Posterior cingulate gyrus (tissue), 11 donors: Measurements from ENCODE around the gene WDR7.

Experiments used
- DNase-seq, 10 donors: peaks; one replicate each; pipeline versions ENCODE4 v3.0.0 to v3.0.0-alpha.2; 2020 to 2021; ENCODE audit warnings: mixed read lengths in 3 of 10
- intact Hi-C: fragments of 100-400 bp; cut with DNase I; formaldehyde crosslinking; loops from one replicate; pipeline ENCODE4 v1.15.1; 2023

Gene WDR7

GRCh38 chr18:56870982-56871381 is 219.8 kb downstream of the WDR7 start:
- intact Hi-C loops, result no loop called here
- no peak for DNase-seq

DNA sequence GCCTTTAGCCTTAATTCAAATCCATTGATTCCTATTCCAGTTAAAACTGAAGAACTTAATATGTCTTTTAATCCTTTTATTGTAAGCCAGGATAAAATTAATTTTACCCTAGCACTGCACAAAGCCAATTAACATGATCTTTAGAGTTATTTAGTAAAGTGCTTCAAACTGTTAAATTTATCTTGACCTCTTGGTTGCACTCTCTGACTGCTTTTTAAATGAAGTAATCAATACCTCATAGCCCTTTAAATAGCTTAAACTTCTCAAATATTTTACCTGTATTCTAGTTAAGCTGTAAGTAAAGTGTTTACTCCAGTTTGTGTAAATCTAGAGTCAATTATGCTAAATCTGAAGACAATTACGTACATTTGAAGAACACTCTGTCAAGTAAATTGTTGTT is 221.0 kb downstream of the WDR7 start:
- DNase-seq, result no peak
- intact Hi-C loops, result no loop called here

- intact Hi-C loops, result no loop called here
- peak in 4 of 10 donors; percentile 38 to 77 (median 52) for DNase-seq
These were observed 222.4 kb downstream of the WDR7 start for GRCh38 chr18:56873441-56874140.

- intact Hi-C loops, result no loop called here
- no peak for DNase-seq
These were observed 227.6 kb downstream of the WDR7 start for GRCh38 chr18:56878711-56879110.

DNA sequence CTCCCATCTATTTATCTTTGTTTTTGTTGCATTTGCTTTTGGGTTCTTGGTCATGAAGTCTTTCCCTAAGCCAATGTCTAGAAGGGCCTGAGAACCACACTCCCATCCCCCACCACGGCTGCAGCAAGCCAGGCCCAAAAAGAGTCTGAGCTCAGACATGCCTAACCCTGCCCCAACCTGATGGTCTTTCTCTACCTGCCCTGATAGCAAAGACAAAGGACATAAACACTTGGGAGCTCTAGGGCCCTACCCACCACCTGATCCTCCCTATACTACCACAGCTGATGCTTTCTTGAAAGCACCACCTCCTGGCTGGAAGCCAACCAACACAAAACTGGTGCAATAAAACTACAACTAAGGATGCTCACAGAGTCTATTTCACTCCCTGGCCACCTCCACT is 233.4 kb downstream of the WDR7 start:
- intact Hi-C loops, result no loop called here
- DNase-seq, result no peak

DNA sequence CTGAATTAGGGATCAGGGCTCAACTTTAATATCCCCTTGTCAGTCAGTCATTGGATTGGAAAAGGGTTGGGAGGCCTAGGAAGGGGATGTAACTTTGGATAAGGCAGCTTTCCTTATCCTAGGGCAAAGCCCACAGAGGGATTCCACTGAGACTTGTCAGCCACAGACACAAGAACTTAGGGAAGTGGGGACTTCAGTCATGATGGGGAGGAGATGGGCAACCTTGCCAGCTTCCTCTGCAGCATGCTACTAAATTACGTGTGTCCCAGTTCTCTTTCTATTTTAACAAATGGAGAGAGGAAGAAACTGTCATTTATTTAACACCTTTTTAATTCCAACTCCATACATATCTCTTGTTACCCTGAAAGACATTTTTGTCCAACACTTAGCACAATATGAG is 237.8 kb downstream of the WDR7 start:
- intact Hi-C loops, result no loop called here
- peak in 2 of 10 donors; percentile 53 to 80 for DNase-seq

- DNase-seq, result no peak
- intact Hi-C loops, result no loop called here
These were observed 238.5 kb downstream of the WDR7 start for GRCh38 chr18:56889621-56890020.

- DNase-seq, result no peak
- intact Hi-C loops, result no loop called here
These were observed 239.5 kb downstream of the WDR7 start for GRCh38 chr18:56890632-56891031.

DNA sequence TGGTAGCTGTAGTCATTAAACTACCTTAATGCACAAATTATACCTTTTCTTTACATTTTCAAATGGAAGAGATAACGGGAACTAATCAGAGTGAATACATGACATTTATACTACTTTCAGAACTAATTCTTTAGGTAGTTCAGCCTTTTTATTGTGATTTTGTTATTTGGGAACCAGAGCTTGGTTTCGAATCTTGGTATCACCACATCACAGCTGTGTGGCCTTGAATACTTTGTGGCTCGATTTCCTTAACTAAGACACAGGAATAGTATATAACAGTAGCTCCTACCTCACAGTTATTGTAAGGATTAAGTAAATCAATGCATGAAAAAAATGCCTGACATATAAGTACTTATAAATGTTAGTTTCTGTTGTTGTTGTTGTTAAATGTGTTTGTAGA is 240.0 kb downstream of the WDR7 start:
- no peak for DNase-seq
- intact Hi-C loops, result no loop called here

- intact Hi-C loops, result no loop called here
- no peak for DNase-seq
These were observed 240.7 kb downstream of the WDR7 start for GRCh38 chr18:56891870-56892269.

GRCh38 chr18:56897122-56897521 is 246.0 kb downstream of the WDR7 start:
- no peak for DNase-seq
- intact Hi-C loops, result no loop called here

- intact Hi-C loops, result no loop called here
- no peak for DNase-seq
These were observed 248.5 kb downstream of the WDR7 start for GRCh38 chr18:56899660-56900059.

DNA sequence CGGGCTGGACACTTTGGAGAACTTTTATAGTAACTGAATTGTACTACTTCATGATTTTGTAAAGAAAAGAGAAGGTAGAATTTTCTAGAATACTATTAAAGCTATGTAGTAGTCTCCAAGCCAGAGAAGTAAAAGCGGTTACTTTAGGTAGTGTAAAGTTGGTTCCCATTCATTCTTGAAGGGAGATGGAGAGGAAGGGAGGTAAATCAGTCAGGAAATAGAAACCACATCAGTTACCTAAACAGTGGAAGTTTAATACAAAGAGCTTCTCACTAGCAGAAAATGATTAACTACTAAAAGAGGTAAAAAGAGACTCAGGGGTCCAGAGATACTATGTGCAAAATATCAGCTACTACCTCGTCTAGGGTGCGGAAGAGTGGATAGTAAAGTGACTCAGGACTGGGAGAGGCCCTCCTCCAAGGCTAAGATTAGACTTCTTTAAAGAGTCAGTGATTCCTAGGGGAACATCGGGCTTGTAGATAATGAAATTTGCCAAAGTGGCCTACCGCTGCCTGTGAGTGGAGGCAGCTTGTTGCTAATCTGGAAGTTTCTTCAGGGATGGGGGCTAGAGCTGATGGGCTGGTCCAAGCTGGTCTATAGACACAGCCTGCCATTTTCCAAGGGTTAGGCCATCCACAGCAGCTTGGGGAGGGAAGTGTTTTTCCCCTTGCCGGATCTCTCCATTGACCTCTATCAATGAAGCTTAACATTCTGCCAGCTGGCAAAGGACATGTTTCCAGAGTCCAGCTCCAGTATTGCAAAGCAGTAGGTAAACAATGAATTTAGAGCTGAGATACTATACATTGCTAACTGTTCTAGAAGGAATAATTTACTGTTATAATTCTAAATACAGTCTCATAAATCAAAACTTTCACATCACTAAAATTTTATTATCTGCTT is 249.3 kb downstream of the WDR7 start:
- intact Hi-C loops, result no loop called here
- DNase-seq, result no peak

DNA sequence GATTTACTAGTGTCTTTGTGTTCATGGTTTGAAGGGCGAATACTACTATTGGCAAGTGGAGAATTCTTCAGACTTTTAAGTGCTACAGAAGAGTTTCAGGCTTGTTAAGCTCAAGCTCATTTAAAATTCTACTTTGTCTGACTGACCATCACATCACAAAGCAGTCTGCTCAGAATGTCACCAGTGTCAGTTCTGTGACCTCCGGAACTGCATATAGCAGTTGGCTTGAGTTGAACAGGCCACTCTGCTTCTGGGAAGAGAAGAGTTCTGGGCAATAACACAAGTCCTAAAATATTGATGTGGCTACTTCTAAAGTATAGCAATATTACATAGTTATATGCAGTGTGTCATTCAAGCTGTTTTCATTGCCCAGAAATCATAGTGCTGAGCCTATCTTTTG is 250.8 kb downstream of the WDR7 start:
- intact Hi-C loops, result no loop called here
- no peak for DNase-seq

DNA sequence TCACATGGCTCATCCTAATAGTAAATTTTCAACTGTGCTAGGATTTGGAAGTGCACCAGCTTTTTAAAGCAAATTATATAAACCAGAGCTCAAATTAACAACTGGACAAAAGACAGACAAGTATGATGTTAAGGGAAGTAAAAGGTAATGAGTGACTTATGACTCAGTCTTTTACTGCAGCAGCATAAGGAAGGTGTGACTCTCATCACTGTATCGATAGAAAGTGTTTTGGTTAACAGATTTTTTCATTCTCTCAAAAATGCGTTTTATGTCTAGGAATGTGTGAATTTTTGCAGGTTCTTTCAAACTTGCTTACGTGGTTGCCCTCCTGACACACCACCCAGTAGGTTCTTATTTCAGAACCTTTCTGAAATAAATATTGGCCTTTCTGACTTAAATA is 251.5 kb downstream of the WDR7 start:
- intact Hi-C loops, result no loop called here
- no peak for DNase-seq

DNA sequence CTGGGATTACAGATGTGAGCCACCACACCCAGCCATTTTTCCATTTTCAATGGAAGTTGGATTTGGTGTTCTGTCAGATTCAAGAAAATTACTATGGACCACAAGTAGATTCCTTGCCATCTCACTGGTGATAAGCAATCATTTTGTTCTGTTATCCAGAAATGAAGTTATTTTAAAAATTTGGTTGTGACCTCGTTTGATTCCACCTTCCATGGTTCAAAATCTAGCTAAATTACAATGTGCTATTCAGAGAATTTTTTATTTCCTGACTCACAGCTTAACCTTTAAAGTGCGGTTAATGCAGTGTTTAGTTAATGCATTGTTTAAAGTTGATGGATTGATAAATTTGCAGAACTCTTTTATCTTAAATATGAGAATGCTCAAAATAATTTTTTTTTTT is 252.5 kb downstream of the WDR7 start:
- intact Hi-C loops, result no loop called here
- no peak for DNase-seq

DNA sequence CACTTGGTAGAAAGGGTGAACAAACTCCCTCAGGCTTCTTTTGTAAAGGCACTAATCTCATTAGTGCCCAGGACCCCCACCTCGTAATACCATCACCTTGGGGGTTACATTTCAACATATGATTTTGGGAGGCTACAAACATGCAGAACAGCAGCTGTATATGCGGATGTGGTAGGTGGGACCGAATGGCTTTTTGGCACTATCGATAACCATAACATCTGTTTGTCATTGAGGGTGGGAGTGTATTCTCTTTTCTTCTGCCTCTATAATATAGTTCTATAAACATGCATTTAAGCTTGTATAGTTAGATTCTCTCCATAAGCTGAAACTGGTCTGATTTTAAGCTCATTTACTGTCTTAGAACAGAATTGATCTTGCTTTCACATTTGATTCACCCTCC is 256.6 kb downstream of the WDR7 start:
- intact Hi-C loops, result no loop called here
- no peak for DNase-seq

- intact Hi-C loops, result no loop called here
- no peak for DNase-seq
These were observed 259.1 kb downstream of the WDR7 start for GRCh38 chr18:56910237-56910636.

- intact Hi-C loops, result no loop called here
- DNase-seq, result no peak
These were observed 259.8 kb downstream of the WDR7 start for GRCh38 chr18:56910967-56911366.

- intact Hi-C loops, result no loop called here
- DNase-seq, result no peak
These were observed 262.8 kb downstream of the WDR7 start for GRCh38 chr18:56913941-56914340.

DNA sequence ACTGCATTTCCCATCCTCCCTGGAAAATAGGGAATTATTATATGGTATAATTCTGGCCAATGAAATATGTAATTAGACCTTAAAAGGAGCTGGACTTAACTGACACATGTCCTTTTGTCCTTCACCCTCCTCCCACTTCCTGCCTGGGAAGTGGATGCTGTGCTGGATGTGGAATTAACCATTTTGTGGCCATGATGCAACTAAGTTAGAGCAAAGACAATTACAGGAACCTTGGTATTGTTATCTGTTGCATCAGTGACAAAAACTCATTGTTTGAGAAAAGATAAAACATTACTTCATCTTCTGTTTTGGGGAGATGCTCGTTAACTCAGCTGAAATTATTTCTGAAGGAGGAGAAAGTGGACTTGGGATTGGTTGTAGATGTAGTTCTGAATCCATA is 268.0 kb downstream of the WDR7 start:
- DNase-seq, result no peak
- intact Hi-C loops, result no loop called here

DNA sequence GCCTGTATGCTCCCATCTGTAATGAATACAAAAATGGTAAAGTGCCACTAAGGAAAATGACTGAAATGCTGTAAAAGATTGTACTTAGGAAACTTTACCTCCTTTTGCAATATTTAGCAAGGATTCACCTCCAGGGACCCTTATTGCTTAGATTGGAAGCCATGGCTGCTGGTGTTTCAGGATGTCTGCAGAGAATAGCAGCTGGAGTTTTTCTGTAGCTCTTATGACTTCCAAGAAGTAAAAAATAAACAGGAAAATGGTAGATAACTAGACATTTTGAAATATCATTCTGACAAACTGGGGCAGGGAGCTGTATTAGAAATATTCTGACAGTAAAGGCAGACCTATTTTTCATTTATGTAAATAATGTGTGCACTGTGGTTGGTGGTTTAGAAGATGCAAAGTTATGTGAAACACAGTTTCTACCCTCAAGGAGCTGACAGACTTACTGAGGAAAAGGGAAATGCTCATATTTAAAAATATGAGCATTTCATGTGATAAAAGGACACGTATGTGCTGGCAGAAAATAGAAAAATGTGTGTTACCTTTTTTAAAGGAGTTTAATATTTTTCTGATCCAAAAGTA is 270.8 kb downstream of the WDR7 start:
- DNase-seq, result no peak
- intact Hi-C loops, result no loop called here
